ENCODE data around the gene ADGRB3. TPM values are rescaled to one million over a fixed set of nuclear protein-coding genes. Genes with fewer than 3 reads are reported as not detected.

The ADGRB3 gene
- total RNA-seq, 1 donor from 2014 or later, result 3.5 TPM

GRCh38 chr6:68642977-68643376 lies 7.9 kb downstream of the ADGRB3 start:
- Histone ChIP-seq H3K4me1 (peaks cover 3% of the 10 kb centered on the region), H3K27ac (no peak overlapping the region), H3K36me3 (no peaks in the 10 kb centered on the region), H3K27me3 (peaks cover 1% of the 10 kb centered on the region), H3K4me3 (no peak overlapping the region), H3K9me3 (no peaks in the 10 kb centered on the region)
- intact Hi-C loops (cut with DNase I), result no loop called here
- ATAC-seq (no peak), DNase-seq (no peak)
- no peak for TF ChIP-seq CTCF (IDR thresholded peaks at IDR 0.05)

DNA sequence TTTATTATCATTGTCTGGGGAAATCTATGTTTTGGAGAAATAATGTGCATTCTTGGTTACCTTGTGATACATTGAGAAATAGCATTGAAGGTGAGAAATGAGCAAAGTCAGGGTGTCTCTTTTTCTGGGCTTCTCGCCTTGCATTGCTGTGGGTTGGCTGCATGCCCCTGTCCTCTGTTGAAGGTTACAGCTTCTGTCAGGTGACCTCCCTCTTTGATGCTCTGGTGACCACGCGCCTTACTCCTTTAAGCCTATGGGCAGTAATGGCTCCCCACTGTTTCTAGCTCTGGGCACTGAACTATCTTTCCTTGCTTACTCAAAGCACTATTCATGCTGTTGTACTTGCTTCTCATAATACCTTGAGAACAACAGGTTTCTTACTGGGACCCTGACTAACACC lies 14.6 kb downstream of the ADGRB3 start:
- ATAC-seq, result no peak
- H3K4me3 ChIP-seq, result no peak overlapping the region
- intact Hi-C loops (cut with DNase I), result no loop called here
- H3K36me3 ChIP-seq, result no peaks in the 10 kb centered on the region
- no peaks in the 10 kb centered on the region for H3K9me3 ChIP-seq
- no peak for DNase-seq
- no peaks in the 10 kb centered on the region for H3K27me3 ChIP-seq
- TF ChIP-seq CTCF (IDR thresholded peaks at IDR 0.05), result no peak
- no peak overlapping the region for H3K27ac ChIP-seq
- peaks cover 5% of the 10 kb centered on the region for H3K4me1 ChIP-seq

- H3K36me3 ChIP-seq, result no peaks in the 10 kb centered on the region
- no peaks in the 10 kb centered on the region for H3K27me3 ChIP-seq
- H3K9me3 ChIP-seq, result no peaks in the 10 kb centered on the region
- TF ChIP-seq CTCF (IDR thresholded peaks at IDR 0.05), result no peak
- intact Hi-C loops (cut with DNase I), result no loop called here
- no peak overlapping the region for H3K4me3 ChIP-seq
- H3K27ac ChIP-seq, result no peak overlapping the region
- H3K4me1 ChIP-seq, result peaks cover 5% of the 10 kb centered on the region
- DNase-seq (no peak), ATAC-seq (no peak)
Observed at GRCh38 chr6:68650142-68650541, 15.1 kb downstream of the ADGRB3 start.

DNA sequence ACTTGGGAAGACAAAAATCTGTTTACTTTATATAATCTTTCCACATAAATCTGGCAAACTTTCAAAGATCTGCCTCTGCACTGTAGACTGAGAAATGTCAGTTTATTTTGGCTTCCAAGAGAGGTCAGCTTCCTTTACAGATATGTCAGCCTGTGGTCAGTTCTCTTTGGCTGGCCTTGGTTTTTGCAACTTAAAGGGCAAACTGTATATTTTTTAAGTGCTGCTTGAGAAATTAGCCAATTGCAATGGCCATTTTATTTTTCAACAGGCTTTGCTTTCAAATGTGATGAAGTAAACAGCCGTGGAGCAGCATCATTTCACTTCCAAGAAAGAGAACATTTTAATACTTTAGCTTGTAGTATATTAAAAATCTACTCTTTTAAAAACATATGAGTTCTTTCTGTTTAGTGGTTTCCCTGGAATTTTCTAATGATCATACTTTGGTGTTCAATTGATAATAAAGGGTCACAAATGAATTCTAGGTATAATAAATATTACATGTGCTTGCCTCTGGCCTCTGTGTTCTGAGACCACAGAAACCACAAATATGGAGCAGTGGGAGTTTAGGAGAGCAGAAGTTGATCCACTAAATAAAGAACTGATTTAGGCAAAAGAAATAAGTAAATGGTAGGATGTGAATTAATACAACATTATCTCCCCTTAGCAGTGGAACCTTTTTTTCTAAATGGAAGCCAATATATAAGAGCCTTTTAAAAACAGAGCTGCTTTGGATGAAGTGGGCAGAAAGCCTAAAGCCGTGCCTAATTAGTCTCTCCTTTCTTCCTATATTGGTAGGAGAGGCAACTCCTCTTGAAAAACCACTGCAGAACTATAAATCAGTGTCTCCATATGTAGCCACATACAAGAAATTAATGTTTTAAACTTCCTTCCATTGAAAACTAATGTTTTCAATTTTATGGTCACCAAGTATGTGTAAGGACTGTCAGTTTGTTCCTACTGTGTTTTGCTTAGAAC lies 16.2 kb downstream of the ADGRB3 start:
- H3K4me3 ChIP-seq, result no peak overlapping the region
- no peaks in the 10 kb centered on the region for H3K36me3 ChIP-seq
- ATAC-seq, result no peak
- TF ChIP-seq CTCF (IDR thresholded peaks at IDR 0.05), result no peak
- no peak overlapping the region for H3K27ac ChIP-seq
- H3K9me3 ChIP-seq, result no peaks in the 10 kb centered on the region
- no peaks in the 10 kb centered on the region for H3K27me3 ChIP-seq
- intact Hi-C loops (cut with DNase I), result no loop called here
- H3K4me1 ChIP-seq, result peaks cover 5% of the 10 kb centered on the region
- DNase-seq, result no peak

DNA sequence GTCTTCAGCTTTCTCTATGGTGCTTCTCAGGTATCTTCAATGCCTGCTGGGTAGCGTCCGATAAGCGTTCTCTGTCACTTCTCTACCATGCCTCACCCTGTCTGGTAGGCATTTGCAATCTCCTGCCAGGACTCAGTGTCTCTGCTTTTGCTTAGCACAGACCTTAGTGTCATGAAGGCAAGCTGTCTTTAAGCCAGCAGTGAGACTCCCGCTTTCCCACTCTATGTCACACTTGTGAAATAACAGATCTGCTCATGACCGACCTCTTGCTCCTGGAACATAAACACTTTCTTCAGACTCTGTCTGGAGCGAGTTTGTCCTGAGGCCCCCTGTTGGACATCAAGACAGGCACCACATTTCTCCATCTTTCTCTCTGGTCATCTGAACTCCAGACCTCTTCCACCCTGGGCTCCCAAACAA lies 17.0 kb downstream of the ADGRB3 start:
- Histone ChIP-seq H3K4me3 (no peak overlapping the region), H3K9me3 (no peaks in the 10 kb centered on the region), H3K27me3 (no peaks in the 10 kb centered on the region), H3K4me1 (peaks cover 5% of the 10 kb centered on the region), H3K27ac (no peak overlapping the region), H3K36me3 (no peaks in the 10 kb centered on the region)
- DNase-seq (no peak), ATAC-seq (peak; percentile 26)
- TF ChIP-seq CTCF (IDR thresholded peaks at IDR 0.05), result peak; percentile 17
- intact Hi-C loops (cut with DNase I), result no loop called here

All from upper lobe of right lung (tissue), 1 donor.